Gastroesophageal sphincter (tissue), 4 donors: Measurements from ENCODE around the gene USHBP1. TPM values are rescaled to one million over a fixed set of nuclear protein-coding genes. Genes with fewer than 3 reads are reported as not detected.

ENCODE experiments used
- ATAC-seq: fragments of 150-250 bp; one replicate; pipeline ENCODE4 v1.9.1; 2016; ENCODE audit warnings: mild to moderate bottlenecking, moderate library complexity
- H3K27ac ChIP-seq, 4 donors: fragments of 200-600 bp; sonication (generic) in 3 of 4; 1 replicate in 3 of 4; 2 replicates in 1 of 4; pipeline ENCODE4 v1.5.1; 2016 to 2019
- H3K27me3 ChIP-seq: fragments of 200-600 bp; sonication (generic); one replicate; pipeline ENCODE4 v1.5.1; 2019
- H3K36me3 ChIP-seq, 2 donors: fragments of 200-600 bp; sonication (generic); one replicate each; pipeline ENCODE4 v1.5.1; 2019; ENCODE audit warnings: control low read depth in 1 of 2
- H3K4me1 ChIP-seq, 3 donors: fragments of 200-600 bp; sonication (generic); 1 replicate in 2 of 3; 2 replicates in 1 of 3; pipeline ENCODE4 v1.5.1; 2016 to 2019; ENCODE audit warnings: control low read depth in 2 of 3
- H3K4me3 ChIP-seq, 2 donors: fragments of 200-600 bp; sonication (generic); one replicate each; pipeline ENCODE4 v1.5.1; 2019; ENCODE audit warnings: mild to moderate bottlenecking in 1 of 2, moderate library complexity in 1 of 2
- H3K9me3 ChIP-seq, 3 donors: fragments of 200-600 bp; sonication (generic); one replicate each; pipeline ENCODE4 v1.5.1; 2017 to 2019; ENCODE audit warnings: control low read depth in 2 of 3
- EP300 ChIP-seq: sonication (generic); formaldehyde crosslinking; IDR thresholded peaks from one replicate; pipeline ENCODE4 v1.6.1; 2017; ENCODE audit warnings: antibody characterized with exemption, mild to moderate bottlenecking
- POLR2A ChIP-seq, 2 donors: fragments of 450-650 bp; IDR thresholded peaks; one replicate each; pipeline ENCODE4 v1.6.1; 2017; ENCODE audit warnings: antibody characterized with exemption in 2 of 2, mild to moderate bottlenecking in 2 of 2, moderate library complexity in 1 of 2
- POLR2AphosphoS5 ChIP-seq: sonication (generic); formaldehyde crosslinking; IDR thresholded peaks from one replicate; pipeline ENCODE4 v1.6.1; 2017; ENCODE audit warnings: antibody characterized with exemption
- WGBS, 2 donors: methylation state at CpG; one replicate each; pipeline ENCODE4 v1.1.5; 2018; ENCODE audit warnings: low coverage in 1 of 2; 5-methylcytosine and 5-hydroxymethylcytosine counted together
- total RNA-seq, 4 donors: library from RNA; depleted of rRNA; stranded (reverse); fragments of >200 nt; gene quantifications; one replicate each; pipeline ENCODE4 v1.1.0, GENCODE V29; 2016
- TF ChIP-seq, protein P1 (sequence below), 4 experiments: fragments of 200-600 bp in 2 of 4; fragments of 450-650 bp in 2 of 4; sonication (generic) in 1 of 4; IDR thresholded peaks; one replicate each; pipeline ENCODE4 v1.5.1; 2017 to 2019; ENCODE audit warnings: antibody characterized with exemption in 4 of 4, mild to moderate bottlenecking in 2 of 4, moderate library complexity in 2 of 4

USHBP1 gene
- total RNA-seq, 4 donors from 2014 or later, result 4.6 to 9.6 (median 5.1) TPM

DNA sequence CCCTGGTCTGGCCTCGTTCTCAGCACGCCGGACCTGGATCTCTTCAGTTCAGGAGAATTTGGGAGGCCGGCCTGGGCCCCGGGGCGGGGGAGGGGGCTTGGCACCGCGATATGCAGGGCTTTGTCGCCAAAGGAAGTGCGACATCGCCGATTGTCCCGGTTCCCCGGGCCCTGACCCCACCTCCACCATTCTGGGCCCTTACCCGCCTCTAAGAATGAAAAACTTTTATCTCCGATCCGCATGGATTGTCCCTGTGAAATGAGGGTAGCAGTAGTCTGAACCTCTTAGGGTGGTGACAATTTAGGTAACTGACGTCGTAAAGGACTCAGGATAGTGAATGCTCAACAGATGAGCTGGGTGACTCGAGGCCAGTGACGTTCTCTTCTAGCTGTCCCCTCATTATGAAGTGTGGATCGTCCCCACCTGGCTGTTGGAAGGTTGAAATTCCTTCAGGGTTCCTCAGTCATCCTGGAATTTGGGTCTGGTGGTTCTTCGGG lies 45.5 kb upstream of the USHBP1 start:
- no peak for ATAC-seq
- peak overlapping the region; percentile 44 to 85 (median 84) for H3K27ac ChIP-seq
- no peak for TF ChIP-seq POLR2AphosphoS5
- H3K9me3 ChIP-seq, result no peaks in the 10 kb centered on the region
- peaks cover 0 to 35% of the 10 kb centered on the region in 2 donors for H3K36me3 ChIP-seq
- 4% methylated on average over 4 of the region's 23 CpGs; no CpG with 5 or more reads in 1 of the 2 donors for WGBS, 2 donors
- H3K4me1 ChIP-seq, result peaks cover 0 to 70% (median 20%) of the 10 kb centered on the region in 3 donors
- H3K4me3 ChIP-seq, result peak overlapping the region; percentile 80 to 92
- no peaks in the 10 kb centered on the region for H3K27me3 ChIP-seq

GRCh38 chr19:17309198-17309964 lies 44.8 kb upstream of the USHBP1 start, which contains the start of gene DDA1:
DDA1 (plus strand) TSS chr19:17309563; CDS start chr19:17309655, 92 bp downstream.
- H3K27ac ChIP-seq, result peak within 1 kb of the TSS; percentile 44 to 92 (median 84)
- no peaks in the 10 kb centered on the region for H3K9me3 ChIP-seq
- H3K4me1 ChIP-seq, result peaks cover 0 to 77% (median 26%) of the 10 kb centered on the region in 3 donors
- H3K27me3 ChIP-seq, result no peaks in the 10 kb centered on the region
- WGBS, 2 donors, result 0 to 2% methylated on average over 11 to 12 of the region's 46 CpGs
- TF ChIP-seq POLR2A (IDR thresholded peaks at IDR 0.05) (peak; percentile 35 to 37), POLR2AphosphoS5 (no peak)
- TF ChIP-seq, protein P1, sequence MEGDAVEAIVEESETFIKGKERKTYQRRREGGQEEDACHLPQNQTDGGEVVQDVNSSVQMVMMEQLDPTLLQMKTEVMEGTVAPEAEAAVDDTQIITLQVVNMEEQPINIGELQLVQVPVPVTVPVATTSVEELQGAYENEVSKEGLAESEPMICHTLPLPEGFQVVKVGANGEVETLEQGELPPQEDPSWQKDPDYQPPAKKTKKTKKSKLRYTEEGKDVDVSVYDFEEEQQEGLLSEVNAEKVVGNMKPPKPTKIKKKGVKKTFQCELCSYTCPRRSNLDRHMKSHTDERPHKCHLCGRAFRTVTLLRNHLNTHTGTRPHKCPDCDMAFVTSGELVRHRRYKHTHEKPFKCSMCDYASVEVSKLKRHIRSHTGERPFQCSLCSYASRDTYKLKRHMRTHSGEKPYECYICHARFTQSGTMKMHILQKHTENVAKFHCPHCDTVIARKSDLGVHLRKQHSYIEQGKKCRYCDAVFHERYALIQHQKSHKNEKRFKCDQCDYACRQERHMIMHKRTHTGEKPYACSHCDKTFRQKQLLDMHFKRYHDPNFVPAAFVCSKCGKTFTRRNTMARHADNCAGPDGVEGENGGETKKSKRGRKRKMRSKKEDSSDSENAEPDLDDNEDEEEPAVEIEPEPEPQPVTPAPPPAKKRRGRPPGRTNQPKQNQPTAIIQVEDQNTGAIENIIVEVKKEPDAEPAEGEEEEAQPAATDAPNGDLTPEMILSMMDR (IDR thresholded peaks at IDR 0.05), result peak in 1 of 4 experiments; percentile 24
- ATAC-seq, result peak; percentile 90
- peak within 1 kb of the TSS; percentile 80 to 92 for H3K4me3 ChIP-seq
- peaks cover 0 to 29% of the 10 kb centered on the region in 2 donors for H3K36me3 ChIP-seq

DNA sequence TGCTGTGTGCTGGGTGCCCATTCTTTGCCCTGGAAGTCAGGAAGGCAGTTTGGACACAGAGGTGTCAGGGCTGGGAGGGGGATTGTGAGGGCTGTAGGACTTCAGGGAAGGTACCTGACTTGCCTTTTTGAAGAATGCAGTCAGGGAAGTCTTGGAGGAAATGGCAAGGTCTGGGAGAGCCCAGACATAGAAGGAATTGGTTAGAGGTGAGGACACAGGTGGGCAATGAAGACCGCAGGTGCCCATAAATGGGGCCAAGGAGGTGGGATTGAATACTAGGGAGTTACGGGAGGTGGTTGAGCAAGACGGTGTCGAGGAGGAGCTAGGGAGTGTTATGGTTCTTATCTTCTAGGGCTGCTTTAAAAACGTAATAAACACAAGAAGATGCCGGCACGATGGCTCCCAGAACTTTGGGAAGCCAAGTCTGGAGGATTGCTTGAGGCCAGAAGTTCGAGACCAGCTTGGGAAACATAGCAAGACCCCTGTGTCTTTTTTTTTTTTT lies 43.4 kb upstream of the USHBP1 start:
- H3K27me3 ChIP-seq, result no peaks in the 10 kb centered on the region
- WGBS, 2 donors, result 80 to 87% methylated on average over 8 of the region's 8 CpGs
- H3K4me1 ChIP-seq, result peaks cover 0 to 90% (median 34%) of the 10 kb centered on the region in 3 donors

GRCh38 chr19:17306285-17306714 lies 41.8 kb upstream of the USHBP1 start:
- Histone ChIP-seq H3K4me1 (peaks cover 0 to 90% (median 43%) of the 10 kb centered on the region in 3 donors), H3K27me3 (no peaks in the 10 kb centered on the region), H3K36me3 (peaks cover 0 to 3% of the 10 kb centered on the region in 2 donors), H3K9me3 (no peaks in the 10 kb centered on the region), H3K27ac (peak overlapping the region; percentile 64 to 94 (median 91)), H3K4me3 (peak overlapping the region; percentile 53 to 81)
- ATAC-seq, result no peak
- 14 to 21% methylated on average over 6 of the region's 28 CpGs for WGBS, 2 donors
- TF ChIP-seq, protein P1 (IDR thresholded peaks at IDR 0.05), result no peak
- TF ChIP-seq POLR2A (IDR thresholded peaks at IDR 0.05), result no peak
- TF ChIP-seq POLR2AphosphoS5, result no peak
- no peak for TF ChIP-seq EP300

More for the DNA sequence above, 43.4 kb upstream of the USHBP1 start:
- ATAC-seq, result no peak
- Histone ChIP-seq H3K36me3 (peaks cover 0 to 17% of the 10 kb centered on the region in 2 donors), H3K4me3 (no peak overlapping the region), H3K9me3 (no peaks in the 10 kb centered on the region), H3K27ac (peak overlapping the region in 3 of 4 donors; percentile 15 to 92 (median 90))
- TF ChIP-seq, protein P1 (IDR thresholded peaks at IDR 0.05), result no peak
- TF ChIP-seq EP300 (no peak), POLR2AphosphoS5 (no peak), POLR2A (IDR thresholded peaks at IDR 0.05) (no peak)

GRCh38 chr19:17305517-17306284 lies 41.2 kb upstream of the USHBP1 start, which contains the start of gene MRPL34:
MRPL34 (plus strand) TSS chr19:17305872; CDS start chr19:17305893, 21 bp downstream.
- Histone ChIP-seq H3K36me3 (peaks cover 0 to 8% of the 10 kb centered on the region in 2 donors), H3K27ac (peak within 1 kb of the TSS; percentile 64 to 94 (median 91)), H3K27me3 (no peaks in the 10 kb centered on the region), H3K4me1 (peaks cover 0 to 90% (median 43%) of the 10 kb centered on the region in 3 donors), H3K4me3 (peak within 1 kb of the TSS; percentile 53 to 81), H3K9me3 (no peaks in the 10 kb centered on the region)
- peak; percentile 80 for ATAC-seq
- WGBS, 2 donors, result no CpG with 5 or more reads among the region's 55 CpGs
- peak in 1 of 2 donors; percentile 40 for TF ChIP-seq POLR2A (IDR thresholded peaks at IDR 0.05)
- TF ChIP-seq EP300, result no peak
- TF ChIP-seq, protein P1 (IDR thresholded peaks at IDR 0.05), result peak in 3 of 4 experiments; percentile 83 to 92 (median 91)
- no peak for TF ChIP-seq POLR2AphosphoS5
